IMR-90 (cell line): Measurements from ENCODE around the gene PARVB. TPM values are rescaled to one million over a fixed set of nuclear protein-coding genes. Genes with fewer than 3 reads are reported as not detected.

Source experiments
- ATAC-seq: fragments of 200-7000 bp; cut with Tn5 transposase; 2 replicates; pipeline ENCODE4 v1.9.1; 2020; ENCODE audit warnings: low read depth, mild to moderate bottlenecking, moderate library complexity
- BruUV-seq: library from RNA; stranded (reverse); fragments of 400-500 nt; replicated peaks from 2 replicates; lab custom pipeline; 2021; lab: Mats Ljungman, UMichigan
- CTCF ChIA-PET: fragments of 300-600 bp; formaldehyde crosslinking; extraction: SDS; loops from one replicate; lab custom pipeline; 2021; ENCODE audit warnings: antibody characterized with exemption; lab: Yijun Ruan, JAX
- POLR2A ChIA-PET: fragments of 300-600 bp; sonication (Branson Sonifier 250); formaldehyde crosslinking; loops from one replicate; lab custom pipeline; 2022; ENCODE audit warnings: antibody characterized with exemption; ENCODE audit not compliant: unreplicated experiment; lab: Charles Lee
- DNase-seq: peaks from one replicate; pipeline ENCODE4 v3.0.0; 2013
- H2AFZ ChIP-seq: replicated peaks from 2 replicates; pipeline ENCODE3; 2013; ENCODE audit warnings: low read length, mild to moderate bottlenecking; ENCODE audit not compliant: poor library complexity
- H2AK5ac ChIP-seq: 2 replicates; pipeline ENCODE4 v1.6.1; 2013; ENCODE audit warnings: low read depth, low read length, inconsistent platforms
- H2AK9ac ChIP-seq: replicated peaks from 2 replicates; pipeline ENCODE3; 2013; ENCODE audit warnings: mild to moderate bottlenecking, low read depth, low read length, moderate library complexity; ENCODE audit not compliant: poor library complexity
- H2BK120ac ChIP-seq: 2 replicates; pipeline ENCODE4 v1.6.1; 2013; ENCODE audit warnings: low read depth, low read length, inconsistent platforms
- H2BK15ac ChIP-seq: 3 replicates; pipeline ENCODE4 v1.6.1; 2013; ENCODE audit warnings: low read depth, low read length, inconsistent platforms
- H2BK20ac ChIP-seq: 2 replicates; pipeline ENCODE4 v1.6.1; 2013; ENCODE audit warnings: low read depth, mild to moderate bottlenecking, inconsistent platforms, low read length, moderate library complexity
- H2BK5ac ChIP-seq: 2 replicates; pipeline ENCODE4 v1.6.1; 2013; ENCODE audit warnings: mild to moderate bottlenecking, low read depth, low read length, inconsistent platforms; ENCODE audit not compliant: poor library complexity, severe bottlenecking
- H3K14ac ChIP-seq: replicated peaks from 2 replicates; pipeline ENCODE4 v1.6.1; 2013; ENCODE audit warnings: low read depth, low read length, inconsistent platforms
- H3K18ac ChIP-seq: 2 replicates; pipeline ENCODE4 v1.6.1; 2013; ENCODE audit warnings: low read depth, low read length, control low read depth
- H3K23ac ChIP-seq: 2 replicates; pipeline ENCODE4 v1.6.1; 2013; ENCODE audit warnings: low read depth, low read length, inconsistent platforms
- H3K27ac ChIP-seq: 2 replicates; pipeline ENCODE4 v1.5.1; 2013; ENCODE audit warnings: mild to moderate bottlenecking, control low read depth, low read length; ENCODE audit not compliant: insufficient read depth
- H3K27me3 ChIP-seq: 2 replicates; pipeline ENCODE4 v1.6.1; 2013; ENCODE audit warnings: low read length; ENCODE audit not compliant: control insufficient read depth, insufficient read depth
- H3K36me3 ChIP-seq: 2 replicates; pipeline ENCODE4 v1.6.1; 2013; ENCODE audit warnings: low read length, mixed read lengths; ENCODE audit not compliant: control insufficient read depth, insufficient read depth
- H3K4ac ChIP-seq: 2 replicates; pipeline ENCODE4 v1.6.1; 2013; ENCODE audit warnings: low read depth, low read length, inconsistent platforms
- H3K4me1 ChIP-seq: 2 replicates; pipeline ENCODE4 v1.6.1; 2013; ENCODE audit warnings: low read length, mixed read lengths; ENCODE audit not compliant: control insufficient read depth, insufficient read depth
- H3K4me2 ChIP-seq: 2 replicates; pipeline ENCODE4 v1.6.1; 2013; ENCODE audit warnings: low read depth, mild to moderate bottlenecking, control low read depth, low read length, moderate library complexity
- H3K4me3 ChIP-seq: 2 replicates; pipeline ENCODE4 v1.5.1; 2013; ENCODE audit warnings: low read depth, mild to moderate bottlenecking, control low read depth, low read length, moderate library complexity; ENCODE audit not compliant: insufficient read depth
- H3K56ac ChIP-seq: 2 replicates; pipeline ENCODE4 v1.6.1; 2013; ENCODE audit warnings: low read length, inconsistent platforms; ENCODE audit not compliant: insufficient read depth; ENCODE audit errors: extremely low read depth
- H3K79me1 ChIP-seq, 2 experiments: 2 replicates each; pipeline ENCODE4 v1.6.1; 2013; ENCODE audit warnings: low read length in 2 of 2, inconsistent platforms in 1 of 2, low read depth in 1 of 2
- H3K9ac ChIP-seq: 2 replicates; pipeline ENCODE4 v1.6.1; 2013; ENCODE audit warnings: low read depth, low read length, control low read depth
- H3K9me1 ChIP-seq: 2 replicates; pipeline ENCODE4 v1.6.1; 2013; ENCODE audit warnings: low read length, inconsistent platforms; ENCODE audit not compliant: insufficient read depth
- H3K9me3 ChIP-seq: 2 replicates; pipeline ENCODE4 v1.6.1; 2013; ENCODE audit warnings: low read length; ENCODE audit not compliant: control insufficient read depth, insufficient read depth
- H4K20me1 ChIP-seq: 2 replicates; pipeline ENCODE4 v1.6.1; 2013; ENCODE audit warnings: low read length, inconsistent platforms; ENCODE audit not compliant: insufficient read depth
- H4K5ac ChIP-seq: 2 replicates; pipeline ENCODE4 v1.6.1; 2013; ENCODE audit warnings: mild to moderate bottlenecking, low read depth, low read length, control low read depth
- H4K8ac ChIP-seq, 2 experiments: 2 replicates each; pipeline ENCODE4 v1.6.1; 2013; ENCODE audit warnings: low read depth in 2 of 2, low read length in 2 of 2, control low read depth in 1 of 2, inconsistent platforms in 1 of 2
- H4K91ac ChIP-seq: 2 replicates; pipeline ENCODE4 v1.6.1; 2013; ENCODE audit warnings: low read depth, low read length, inconsistent platforms; ENCODE audit not compliant: insufficient read depth
- BHLHE40 ChIP-seq: fragments of 150-350 bp; IDR thresholded peaks from 2 replicates; pipeline ENCODE4 v1.6.1; 2016; ENCODE audit warnings: mild to moderate bottlenecking, low read depth, low read length
- CHD1 ChIP-seq: IDR thresholded peaks from 2 replicates; pipeline ENCODE4 v1.6.1; 2012; ENCODE audit warnings: low read depth, low read length, improper control_type of control experiment
- CTCF ChIP-seq: conservative IDR thresholded peaks from 2 replicates; pipeline ENCODE4 v1.5.1; 2012; ENCODE audit warnings: mild to moderate bottlenecking, low read depth, low read length, improper control_type of control experiment
- FOS ChIP-seq: fragments of 150-350 bp; IDR thresholded peaks from 2 replicates; pipeline ENCODE4 v1.6.1; 2016; ENCODE audit warnings: low read depth, low read length
- MAFK ChIP-seq: IDR thresholded peaks from 2 replicates; pipeline ENCODE4 v1.6.1; 2012; ENCODE audit warnings: low read depth, low read length, improper control_type of control experiment
- MXI1 ChIP-seq: IDR thresholded peaks from 2 replicates; pipeline ENCODE4 v1.6.1; 2012; ENCODE audit warnings: low read depth, mild to moderate bottlenecking, low read length, moderate library complexity, borderline replicate concordance
- NFE2L2 ChIP-seq: fragments of 150-350 bp; IDR thresholded peaks from 2 replicates; pipeline ENCODE4 v1.6.1; 2016; ENCODE audit warnings: low read depth, mild to moderate bottlenecking, low read length
- POLR2A ChIP-seq: IDR thresholded peaks from 2 replicates; pipeline ENCODE4 v1.6.1; 2012; ENCODE audit warnings: mild to moderate bottlenecking, low read depth, low read length
- RCOR1 ChIP-seq: IDR thresholded peaks from 2 replicates; pipeline ENCODE4 v1.6.1; 2012; ENCODE audit warnings: mild to moderate bottlenecking, low read length, improper control_type of control experiment; ENCODE audit not compliant: insufficient replicate concordance
- RFX5 ChIP-seq: IDR thresholded peaks from 2 replicates; pipeline ENCODE4 v1.8.0; 2012; ENCODE audit warnings: low read depth, mild to moderate bottlenecking, low read length, moderate library complexity
- SMC3 ChIP-seq: fragments of 150-350 bp; IDR thresholded peaks from 2 replicates; pipeline ENCODE4 v1.6.1; 2016; ENCODE audit warnings: low read depth, mild to moderate bottlenecking, antibody characterized with exemption, low read length, moderate library complexity
- USF2 ChIP-seq: fragments of 150-350 bp; IDR thresholded peaks from 2 replicates; pipeline ENCODE4 v1.6.1; 2017; ENCODE audit warnings: mild to moderate bottlenecking, antibody characterized with exemption, low read length, low read depth
- WGBS, 2 experiments: methylation state at CpG; one replicate each; pipeline versions ENCODE4 v1.1.5 to v1.1.7; 2013; ENCODE audit warnings: missing lambda C conversion rate in 2 of 2; ENCODE audit not compliant: insufficient read length in 1 of 2; ENCODE audit errors: extremely low coverage in 2 of 2; 5-methylcytosine and 5-hydroxymethylcytosine counted together
- dilution Hi-C: fragments of 300-500 bp; cut with HindIII; formaldehyde crosslinking; loops from one replicate; pipeline ENCODE4 v1.14.3; 2018; ENCODE audit warnings: low sequenced_read_pairs; ENCODE audit not compliant: unreplicated experiment
- in situ Hi-C: fragments of 300-500 bp; cut with MboI; formaldehyde crosslinking; loops from 3 replicates; pipeline ENCODE4 v1.14.3; 2019; ENCODE audit warnings: low sequenced_read_pairs, inconsistent platforms, mixed read lengths
- intact Hi-C: fragments of 100-400 bp; cut with micrococcal nuclease; formaldehyde crosslinking; loops from 2 replicates; pipeline ENCODE4 v1.10.0; 2022
- polyA plus RNA-seq, 3 experiments: library from polyadenylated mRNA; depleted of rRNA; stranded (reverse); fragments of >200 nt; gene quantifications; 2 replicates each; pipeline ENCODE4 v1.2.3, GENCODE V29; 2012; ENCODE audit warnings: low replicate concordance in 1 of 3
- total RNA-seq: library from RNA; depleted of rRNA; stranded (reverse); fragments of >200 nt; gene quantifications from 2 replicates; pipeline ENCODE4 v1.2.3, GENCODE V29; 2012

The PARVB gene
- total and polyA plus RNA-seq, 2 of the 4 experiments (the other 2 are of a cell fraction) = 44.3 to 53.9 TPM

DNA sequence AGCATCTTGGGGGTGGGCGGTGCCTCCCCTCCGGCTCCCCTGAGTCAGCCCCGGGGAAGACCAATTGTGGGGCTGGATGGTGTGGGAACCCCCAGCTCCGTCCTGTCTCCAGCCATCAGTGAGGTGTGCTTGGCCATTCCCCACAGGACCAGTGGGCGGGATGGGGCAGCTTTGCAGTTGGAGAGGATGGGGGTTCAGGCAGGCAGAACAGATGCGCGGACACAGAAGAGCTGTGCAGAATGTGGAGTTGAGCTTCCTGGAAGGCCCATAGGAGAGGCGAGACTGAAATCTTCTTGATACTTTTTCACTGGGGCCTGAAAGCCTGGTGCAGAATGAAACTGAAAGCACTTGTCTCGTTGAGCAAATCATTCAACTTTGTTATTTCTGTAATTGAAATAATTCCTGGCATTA lies 23.8 kb downstream of the PARVB start:
- ChIA-PET CTCF (no interaction called here), POLR2A (no interaction called here)
- no peak overlapping the region for H3K4me3 ChIP-seq
- in situ Hi-C loops = no loop called here
- H3K4ac ChIP-seq = no peak overlapping the region
- BruUV-seq = no TSS peak
- H4K5ac ChIP-seq = no peak overlapping the region
- dilution Hi-C loops = no loop called here
- H3K23ac ChIP-seq = no peak overlapping the region
- H2BK20ac ChIP-seq = no peak overlapping the region
- H3K27me3 ChIP-seq = no peaks in the 10 kb centered on the region
- intact Hi-C loops = no loop called here
- H3K9ac ChIP-seq = no peak overlapping the region
- peaks cover 8% of the 10 kb centered on the region for H4K20me1 ChIP-seq
- H3K4me2 ChIP-seq = no peak overlapping the region
- no peaks in the 10 kb centered on the region for H3K9me3 ChIP-seq
- TF ChIP-seq CHD1 = no peak
- TF ChIP-seq NFE2L2 = no peak
- no peak for TF ChIP-seq CTCF
- no peak for TF ChIP-seq POLR2A
- no peak for TF ChIP-seq RCOR1
- no peak for TF ChIP-seq MAFK
- no peak for TF ChIP-seq SMC3
- no peak for TF ChIP-seq BHLHE40
- TF ChIP-seq MXI1 = no peak
- TF ChIP-seq RFX5 = no peak
- TF ChIP-seq USF2 = no peak
- TF ChIP-seq FOS = no peak
- H2AFZ ChIP-seq = no peak overlapping the region
- no peak overlapping the region for H2AK5ac ChIP-seq
- no peak overlapping the region for H2BK5ac ChIP-seq
- no peak overlapping the region for H3K18ac ChIP-seq
- WGBS, 2 experiments = no CpG with 5 or more reads among the region's 9 CpGs
- H3K9me1 ChIP-seq = peaks cover 7% of the 10 kb centered on the region
- no peak overlapping the region for H2BK15ac ChIP-seq
- no peak overlapping the region for H4K91ac ChIP-seq
- H3K4me1 ChIP-seq = peaks cover 2% of the 10 kb centered on the region; the same call in 1 of the 2 replicates
- no peak overlapping the region for H4K8ac ChIP-seq
- peaks cover 2% of the 10 kb centered on the region; the same call in 1 of the 2 replicates for H3K36me3 ChIP-seq
- H3K14ac ChIP-seq = no peak overlapping the region
- ATAC-seq (no peak), DNase-seq (no peak)
- no peak overlapping the region for H2BK120ac ChIP-seq
- H3K56ac ChIP-seq = no peak overlapping the region
- no peak overlapping the region for H2AK9ac ChIP-seq
- H3K27ac ChIP-seq = no peak overlapping the region
- peaks cover 10 to 37% of the 10 kb centered on the region in 2 experiments for H3K79me1 ChIP-seq
